Activated effector memory CD4-positive, alpha-beta T cell treated with Interleukin-2 at 50 U/mL for 16 hours (primary cell): ENCODE results near the gene LMBRD1.
"Not testable (repeated sequence)": the region's sequence is repeated elsewhere in the genome, so short reads cannot be mapped to it uniquely, and the experiment has no call there.

Experiments
- DNase-seq: peaks from one replicate; pipeline ENCODE4 v3.0.0-alpha.2; 2020

The LMBRD1 gene

DNA sequence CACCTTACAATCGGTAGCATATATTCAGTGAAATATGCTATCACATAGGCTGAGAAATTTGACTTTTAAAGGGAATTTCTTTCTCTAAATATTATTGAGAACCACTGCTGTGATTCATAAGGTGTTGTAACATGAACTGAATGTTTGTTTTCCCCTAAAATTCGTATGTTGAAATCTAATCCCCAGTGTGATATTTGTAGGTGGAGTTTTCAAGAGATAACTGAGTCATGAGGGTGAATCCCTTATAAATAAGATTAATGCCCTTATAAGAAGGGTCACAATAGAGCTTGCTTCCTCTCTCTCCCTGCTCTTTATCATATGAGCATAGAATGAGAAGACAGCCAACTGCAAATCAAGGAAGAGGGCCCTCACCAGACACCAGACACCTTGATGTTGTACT lies 64.8 kb downstream of the LMBRD1 start:
- DNase-seq: no peak

DNA sequence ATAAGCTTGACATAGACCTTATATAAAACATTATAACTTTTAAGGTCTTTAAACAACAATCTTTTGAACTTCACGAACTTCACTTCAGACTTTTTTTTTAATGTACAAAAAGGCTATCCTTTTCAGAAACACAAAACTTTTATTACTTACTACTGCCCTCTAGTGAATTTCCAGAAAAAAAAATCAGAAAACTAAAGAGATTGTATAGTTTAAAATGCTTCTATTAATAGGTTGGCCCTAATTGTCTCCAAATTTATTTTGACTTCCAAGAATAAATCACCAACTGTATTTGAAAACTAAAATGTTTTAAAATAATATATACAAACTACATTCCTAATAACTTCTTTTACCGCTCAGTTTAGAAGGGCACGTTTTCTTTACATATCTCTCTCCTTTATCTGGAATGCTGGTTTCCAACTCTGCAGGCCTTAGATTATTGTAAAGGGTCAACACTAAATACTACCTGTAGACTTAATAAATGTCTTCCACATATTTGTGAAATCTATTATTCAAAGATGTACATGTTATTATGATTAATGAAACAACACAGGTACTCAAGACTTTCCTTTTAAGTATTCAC lies 66.8 kb downstream of the LMBRD1 start:
- no peak for DNase-seq

GRCh38 chr6:69722683-69723082 lies 74.1 kb downstream of the LMBRD1 start:
- DNase-seq: no peak

GRCh38 chr6:69719602-69720193 lies 77.1 kb downstream of the LMBRD1 start:
- DNase-seq: no peak

DNA sequence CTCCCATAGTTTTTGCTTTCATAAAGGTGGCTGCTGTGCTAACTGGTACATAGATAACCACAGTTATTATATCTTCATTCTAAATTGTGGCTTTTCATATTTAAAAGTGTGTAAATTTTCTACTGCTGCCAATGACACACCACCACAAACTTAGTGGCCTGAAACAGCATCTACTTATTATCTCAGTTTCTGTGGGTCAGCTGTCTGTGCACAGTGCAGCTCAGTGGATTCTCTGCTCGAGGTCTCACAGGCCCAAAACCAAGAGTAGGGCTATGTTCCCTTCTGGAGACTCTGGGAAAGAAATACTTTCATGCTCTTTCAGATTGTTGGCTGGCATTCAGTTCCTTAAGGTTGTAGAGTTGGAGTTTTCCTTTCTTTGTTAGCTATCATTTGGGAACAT lies 90.1 kb downstream of the LMBRD1 start:
- no peak for DNase-seq

- DNase-seq: no peak
Measured at GRCh38 chr6:69705954-69706353, 90.9 kb downstream of the LMBRD1 start.

DNA sequence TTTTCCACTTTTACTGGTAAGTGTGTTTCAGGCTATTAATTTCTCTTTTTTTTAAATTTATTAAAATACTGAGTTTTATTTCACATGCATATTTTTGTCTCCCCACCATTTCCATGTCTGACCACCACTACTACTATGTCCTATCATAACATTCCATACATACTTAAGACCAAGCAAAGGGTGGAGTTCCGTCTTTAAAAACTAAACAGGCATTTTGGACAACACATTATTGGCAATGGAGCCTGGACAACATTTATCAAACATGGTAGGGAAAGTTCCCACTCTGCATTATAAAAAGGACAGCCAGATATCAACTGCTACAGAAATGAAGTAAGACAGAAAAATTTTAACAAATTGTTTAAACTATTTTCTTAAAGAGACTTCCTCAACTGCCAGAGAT lies 91.9 kb downstream of the LMBRD1 start:
- DNase-seq: no peak

DNA sequence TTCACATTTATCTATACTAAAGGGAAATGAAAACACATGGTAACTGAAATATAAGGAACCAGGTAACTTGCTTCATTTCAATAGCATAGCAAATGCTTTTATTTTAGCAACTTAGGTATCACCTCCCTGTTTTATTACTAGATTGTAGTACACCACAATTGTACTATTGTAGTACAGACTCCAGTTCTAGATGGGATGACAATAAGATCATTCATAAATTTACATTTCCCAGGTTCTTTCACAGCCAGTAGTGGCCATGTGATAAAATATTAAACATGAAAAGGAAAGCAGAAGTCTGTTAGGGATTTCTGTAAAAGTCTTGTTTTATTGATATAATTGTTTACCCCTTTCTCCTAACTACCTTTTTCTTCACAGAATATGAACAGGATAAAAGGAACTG lies 97.2 kb downstream of the LMBRD1 start:
- DNase-seq: no peak

GRCh38 chr6:69696273-69696672 lies 100.5 kb downstream of the LMBRD1 start:
- no peak for DNase-seq

DNA sequence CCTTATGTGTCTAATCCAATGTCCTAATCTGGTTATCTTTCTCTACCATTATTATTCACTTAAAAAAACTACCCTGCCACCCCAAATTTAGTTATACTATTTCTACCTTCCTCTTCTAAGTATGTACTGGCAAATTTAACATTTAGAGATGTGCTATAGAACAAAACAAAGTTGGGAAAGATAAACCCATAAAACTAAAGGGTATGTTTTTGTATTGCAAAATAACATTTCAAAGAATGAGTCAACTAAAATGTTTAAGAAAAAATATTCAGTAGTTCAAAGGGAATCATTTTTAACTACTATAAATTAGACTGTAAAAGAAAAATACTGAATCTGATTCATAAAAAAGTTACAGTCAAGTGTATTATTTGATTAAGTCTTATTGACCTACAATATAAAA lies 103.0 kb downstream of the LMBRD1 start:
- DNase-seq: no peak

- DNase-seq: no peak
Measured at GRCh38 chr6:69690986-69691385, 105.8 kb downstream of the LMBRD1 start.

- DNase-seq: no peak
Measured at GRCh38 chr6:69680302-69680701, 116.5 kb downstream of the LMBRD1 start.

GRCh38 chr6:69673298-69673697 lies 123.5 kb downstream of the LMBRD1 start:
- no peak for DNase-seq

DNA sequence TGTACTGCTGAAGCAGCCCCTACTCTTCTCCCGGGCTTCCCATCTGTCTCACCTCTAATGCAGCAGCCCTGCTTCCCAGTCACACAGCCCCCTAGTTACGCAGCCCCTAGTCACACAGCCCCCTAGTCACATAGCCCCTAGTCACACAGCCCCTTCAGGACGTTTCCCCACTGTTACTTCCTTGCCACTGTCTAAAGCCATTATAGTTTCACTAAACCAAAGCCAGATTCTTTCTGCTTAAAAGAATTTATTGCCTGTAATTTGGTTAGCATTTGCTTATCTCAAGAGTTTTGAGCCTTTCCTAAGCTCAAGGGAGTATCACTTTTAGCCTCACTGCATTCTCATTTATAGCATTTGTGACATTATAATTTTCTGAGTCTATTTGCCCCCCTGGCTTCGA lies 127.9 kb downstream of the LMBRD1 start:
- DNase-seq: no peak

GRCh38 chr6:69666779-69667178 lies 130.0 kb downstream of the LMBRD1 start:
- DNase-seq: not testable (repeated sequence)

DNA sequence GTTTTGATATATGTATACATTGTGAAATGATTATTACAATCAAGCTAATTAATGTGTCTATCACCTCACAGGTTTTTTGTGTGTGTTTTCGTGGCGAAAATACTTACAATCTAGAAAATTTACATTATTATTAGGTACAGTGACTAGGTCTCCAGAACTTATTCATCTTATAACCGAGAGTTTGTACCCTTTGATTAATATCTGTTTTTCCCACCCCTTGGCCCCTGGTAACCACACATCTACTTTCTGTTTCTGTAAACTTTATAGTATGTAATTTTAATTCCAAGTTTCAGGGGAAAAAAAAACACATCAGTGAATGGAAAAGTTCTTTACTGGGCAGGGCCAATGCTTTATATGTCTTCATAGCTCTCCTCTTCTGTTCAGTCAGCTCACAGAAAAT lies 131.4 kb downstream of the LMBRD1 start:
- DNase-seq: no peak

DNA sequence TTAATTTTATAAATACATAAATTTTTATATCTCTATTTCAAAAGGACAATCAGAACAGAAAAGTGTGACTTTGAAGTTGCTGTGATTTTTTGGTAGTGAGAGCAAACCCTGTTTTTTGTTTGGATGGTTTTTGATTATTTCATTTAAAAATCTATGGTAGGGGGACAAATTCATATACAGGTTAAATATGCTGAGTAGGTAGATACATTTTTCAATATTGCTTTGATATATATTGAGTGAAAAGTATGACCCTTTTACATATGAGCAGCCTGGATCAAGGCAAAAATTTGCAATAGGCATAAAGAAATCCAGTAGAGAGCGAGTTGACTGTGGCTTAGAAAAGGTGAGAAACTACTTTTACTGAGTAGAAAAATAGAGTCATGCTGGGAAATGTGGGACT lies 132.3 kb downstream of the LMBRD1 start:
- no peak for DNase-seq

DNA sequence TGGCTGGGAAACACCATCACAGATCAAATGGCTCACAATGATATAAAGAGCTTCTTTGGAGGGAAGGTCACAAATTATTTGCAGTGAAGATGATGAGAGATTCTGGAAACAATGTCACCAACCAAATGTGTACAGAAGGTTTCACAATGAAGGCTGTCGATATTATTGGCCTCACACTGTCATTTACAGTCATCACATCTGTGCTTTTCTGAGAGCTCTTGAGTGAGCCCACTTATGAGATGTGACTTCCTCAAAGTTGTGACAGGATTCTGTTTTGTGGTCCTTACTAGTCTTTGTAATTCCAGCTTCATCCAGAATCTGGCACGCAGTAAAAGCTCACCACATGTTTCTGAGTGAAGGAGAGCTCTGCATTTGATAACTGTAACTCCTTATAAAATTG lies 133.6 kb downstream of the LMBRD1 start:
- DNase-seq: no peak

DNA sequence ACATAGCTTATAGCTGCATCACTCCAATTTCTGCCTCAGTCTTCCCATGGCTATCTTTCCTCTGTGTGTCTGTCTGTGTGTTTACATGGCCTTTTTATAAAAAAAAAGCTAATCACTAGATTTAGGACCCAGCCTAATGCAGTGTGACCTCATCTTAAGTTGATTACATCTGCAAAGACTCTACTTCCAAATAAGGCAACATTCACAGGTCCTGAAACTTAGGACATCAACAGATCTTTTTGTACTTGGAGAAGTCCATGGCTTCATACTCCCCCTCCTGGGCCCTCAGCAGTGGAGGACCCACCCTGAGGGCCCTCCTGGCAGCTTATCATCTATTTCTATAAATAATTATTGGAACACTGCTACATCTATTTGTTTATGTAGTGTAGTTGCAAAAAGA lies 146.1 kb downstream of the LMBRD1 start:
- no peak for DNase-seq

- no peak for DNase-seq
Measured at GRCh38 chr6:69647726-69648125, 149.1 kb downstream of the LMBRD1 start.

- no peak for DNase-seq
Measured at GRCh38 chr6:69643688-69644087, 153.1 kb downstream of the LMBRD1 start.

DNA sequence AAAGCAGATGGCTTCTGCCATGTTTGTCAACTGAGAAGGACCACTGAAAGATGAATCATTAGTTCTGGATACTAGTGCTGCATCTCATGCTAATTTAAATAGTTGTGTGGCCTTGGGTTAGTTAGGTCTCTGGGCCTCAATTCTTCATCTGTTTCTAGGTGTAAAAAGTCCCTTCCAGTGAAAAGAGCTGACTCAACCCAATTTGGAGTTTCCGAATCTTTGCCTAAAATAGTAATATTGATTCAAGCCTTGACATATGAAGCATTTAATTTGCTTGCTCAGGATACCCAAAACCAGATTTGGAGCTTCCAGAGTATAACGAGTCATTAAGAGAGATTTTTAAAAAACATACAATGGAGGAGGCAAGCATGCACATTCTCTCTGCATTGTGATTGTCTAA lies 163.9 kb downstream of the LMBRD1 start:
- no peak for DNase-seq

- DNase-seq: no peak
Measured at GRCh38 chr6:69631552-69632346, 165.1 kb downstream of the LMBRD1 start.

- DNase-seq: no peak
Measured at GRCh38 chr6:69630767-69631166, 166.0 kb downstream of the LMBRD1 start.

DNA sequence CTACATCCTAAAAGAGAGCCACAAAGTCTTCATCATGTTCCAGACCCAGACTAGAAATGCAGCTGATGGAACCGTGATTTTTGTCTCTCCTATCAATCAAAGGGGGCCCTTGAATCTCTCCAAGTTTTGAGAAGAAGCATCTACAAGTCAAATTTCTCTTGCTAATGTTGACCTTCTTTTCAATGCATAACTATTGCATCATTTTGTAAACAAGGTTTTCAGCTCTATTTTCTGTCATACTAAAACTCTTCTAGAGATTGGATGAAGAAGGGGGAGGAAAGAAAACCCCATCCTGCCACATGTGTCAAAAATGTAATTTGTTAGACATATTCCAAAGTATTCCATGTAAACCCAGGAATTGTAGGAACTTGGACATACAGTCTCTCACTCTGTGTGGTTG lies 169.2 kb downstream of the LMBRD1 start:
- DNase-seq: no peak
